ENCODE results near the gene EPHA7. TPM values are rescaled to one million over a fixed set of nuclear protein-coding genes. Genes with fewer than 3 reads are reported as not detected.

EPHA7 gene
- total RNA-seq, 1 donor from 2014 or later, result 0.88 TPM

DNA sequence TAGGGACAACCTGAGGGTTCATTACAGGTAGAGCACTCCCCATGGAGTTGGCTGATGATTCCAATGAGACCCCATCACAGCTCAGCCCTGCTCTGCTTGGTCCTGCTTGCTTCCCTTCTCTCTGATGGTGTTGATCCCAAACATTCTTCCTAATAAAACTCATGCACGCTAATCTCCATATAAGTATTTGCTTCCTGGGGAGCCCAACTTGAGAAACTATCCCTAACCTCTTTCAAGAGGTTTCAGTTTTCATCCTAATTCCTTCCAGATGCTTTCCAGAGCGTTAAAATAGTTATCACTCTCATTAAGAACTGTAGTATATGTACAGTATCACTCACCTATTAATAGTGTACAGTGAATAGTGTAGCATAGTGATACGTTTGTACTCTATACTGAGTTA lies 68.1 kb downstream of the EPHA7 start:
- no peaks in the 10 kb centered on the region for H3K27me3 ChIP-seq (ENCODE audit: control insufficient read depth, insufficient read depth, low read length)
- no peak overlapping the region for H3K4me3 ChIP-seq (ENCODE audit: low read depth, low read length)
- TF ChIP-seq, protein P1, sequence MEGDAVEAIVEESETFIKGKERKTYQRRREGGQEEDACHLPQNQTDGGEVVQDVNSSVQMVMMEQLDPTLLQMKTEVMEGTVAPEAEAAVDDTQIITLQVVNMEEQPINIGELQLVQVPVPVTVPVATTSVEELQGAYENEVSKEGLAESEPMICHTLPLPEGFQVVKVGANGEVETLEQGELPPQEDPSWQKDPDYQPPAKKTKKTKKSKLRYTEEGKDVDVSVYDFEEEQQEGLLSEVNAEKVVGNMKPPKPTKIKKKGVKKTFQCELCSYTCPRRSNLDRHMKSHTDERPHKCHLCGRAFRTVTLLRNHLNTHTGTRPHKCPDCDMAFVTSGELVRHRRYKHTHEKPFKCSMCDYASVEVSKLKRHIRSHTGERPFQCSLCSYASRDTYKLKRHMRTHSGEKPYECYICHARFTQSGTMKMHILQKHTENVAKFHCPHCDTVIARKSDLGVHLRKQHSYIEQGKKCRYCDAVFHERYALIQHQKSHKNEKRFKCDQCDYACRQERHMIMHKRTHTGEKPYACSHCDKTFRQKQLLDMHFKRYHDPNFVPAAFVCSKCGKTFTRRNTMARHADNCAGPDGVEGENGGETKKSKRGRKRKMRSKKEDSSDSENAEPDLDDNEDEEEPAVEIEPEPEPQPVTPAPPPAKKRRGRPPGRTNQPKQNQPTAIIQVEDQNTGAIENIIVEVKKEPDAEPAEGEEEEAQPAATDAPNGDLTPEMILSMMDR (IDR thresholded peaks at IDR 0.05; ENCODE audit: insufficient read depth, low read length, poor library complexity, severe bottlenecking), result no peak
- no peak for DNase-seq (ENCODE audit: low read depth)
- H3K36me3 ChIP-seq (ENCODE audit: control insufficient read depth, insufficient read depth, low read length), result no peaks in the 10 kb centered on the region

DNA sequence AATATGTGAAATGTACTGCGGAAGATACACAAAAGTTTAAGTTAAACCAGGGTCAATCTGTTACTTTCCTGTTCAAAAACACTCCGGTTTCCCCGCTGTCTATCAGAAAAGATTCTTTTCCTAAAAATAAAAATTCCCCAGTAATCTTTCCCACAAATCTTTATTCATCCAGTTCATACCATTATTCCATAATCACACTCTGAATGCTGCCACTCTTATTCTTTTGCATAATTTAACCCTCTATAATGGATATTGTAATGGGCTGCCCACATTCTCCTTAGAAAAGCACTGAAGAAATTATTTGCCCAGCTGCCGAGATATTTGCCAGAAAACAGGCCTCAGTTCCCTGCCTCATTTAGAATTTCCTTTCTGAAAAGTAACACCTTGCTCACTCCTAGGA lies 68.6 kb downstream of the EPHA7 start:
- H3K36me3 ChIP-seq (ENCODE audit: control insufficient read depth, insufficient read depth, low read length), result no peaks in the 10 kb centered on the region
- no peak for DNase-seq (ENCODE audit: low read depth)
- H3K27me3 ChIP-seq (ENCODE audit: control insufficient read depth, insufficient read depth, low read length), result no peaks in the 10 kb centered on the region
- H3K4me3 ChIP-seq (ENCODE audit: low read depth, low read length), result no peak overlapping the region
- TF ChIP-seq, protein P1 (IDR thresholded peaks at IDR 0.05; ENCODE audit: insufficient read depth, low read length, poor library complexity, severe bottlenecking), result no peak

DNA sequence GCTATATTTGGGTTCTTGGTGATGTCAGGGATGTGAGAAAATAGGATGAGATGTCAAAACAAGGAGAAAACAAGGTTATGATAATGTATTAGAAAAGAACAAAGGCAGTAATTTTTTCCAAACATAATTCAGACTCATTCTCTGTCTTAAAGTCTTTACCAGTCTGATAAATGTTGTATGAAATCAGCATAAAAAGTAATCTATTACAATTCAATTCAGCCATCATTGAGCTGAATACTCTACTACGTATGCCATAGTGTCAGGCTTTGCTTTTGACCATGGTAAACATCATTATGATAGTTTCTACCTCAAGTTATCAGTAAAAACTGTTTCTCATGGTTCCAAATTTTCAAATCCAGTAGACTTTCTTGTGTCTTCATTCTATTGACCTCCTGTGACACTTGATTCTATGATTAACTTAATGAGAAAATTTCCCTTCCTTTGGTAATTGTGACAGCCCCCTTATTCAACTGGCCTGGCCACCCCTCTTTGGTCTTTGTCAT lies 75.0 kb downstream of the EPHA7 start:
- no peaks in the 10 kb centered on the region for H3K36me3 ChIP-seq (ENCODE audit: control insufficient read depth, insufficient read depth, low read length)
- no peak for DNase-seq (ENCODE audit: low read depth)
- no peak overlapping the region for H3K4me3 ChIP-seq (ENCODE audit: low read depth, low read length)
- TF ChIP-seq, protein P1 (IDR thresholded peaks at IDR 0.05; ENCODE audit: insufficient read depth, low read length, poor library complexity, severe bottlenecking), result no peak
- H3K27me3 ChIP-seq (ENCODE audit: control insufficient read depth, insufficient read depth, low read length), result no peaks in the 10 kb centered on the region

DNA sequence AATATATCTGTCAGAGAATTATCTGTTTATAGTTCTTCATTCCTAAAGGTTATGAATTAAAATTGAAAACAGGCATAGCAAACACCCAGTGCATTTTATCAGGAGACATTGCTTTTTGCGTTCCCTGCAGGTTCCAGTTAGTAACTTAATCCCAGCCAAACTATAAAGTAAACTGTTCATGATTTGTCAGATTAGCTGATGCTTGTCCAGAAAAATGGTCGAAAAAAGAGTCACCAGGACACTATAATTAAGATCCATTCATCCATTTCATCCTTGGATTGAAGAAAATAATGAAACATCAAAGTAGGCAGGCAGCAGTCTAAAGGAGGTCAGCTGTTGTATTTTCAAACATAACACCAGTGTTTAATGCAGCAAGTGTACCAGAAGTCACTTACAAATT lies 75.9 kb downstream of the EPHA7 start:
- Histone ChIP-seq H3K27me3 (ENCODE audit: control insufficient read depth, insufficient read depth, low read length) (no peaks in the 10 kb centered on the region), H3K4me3 (ENCODE audit: low read depth, low read length) (no peak overlapping the region), H3K36me3 (ENCODE audit: control insufficient read depth, insufficient read depth, low read length) (no peaks in the 10 kb centered on the region)
- TF ChIP-seq, protein P1 (IDR thresholded peaks at IDR 0.05; ENCODE audit: insufficient read depth, low read length, poor library complexity, severe bottlenecking), result no peak
- DNase-seq (ENCODE audit: low read depth), result no peak

DNA sequence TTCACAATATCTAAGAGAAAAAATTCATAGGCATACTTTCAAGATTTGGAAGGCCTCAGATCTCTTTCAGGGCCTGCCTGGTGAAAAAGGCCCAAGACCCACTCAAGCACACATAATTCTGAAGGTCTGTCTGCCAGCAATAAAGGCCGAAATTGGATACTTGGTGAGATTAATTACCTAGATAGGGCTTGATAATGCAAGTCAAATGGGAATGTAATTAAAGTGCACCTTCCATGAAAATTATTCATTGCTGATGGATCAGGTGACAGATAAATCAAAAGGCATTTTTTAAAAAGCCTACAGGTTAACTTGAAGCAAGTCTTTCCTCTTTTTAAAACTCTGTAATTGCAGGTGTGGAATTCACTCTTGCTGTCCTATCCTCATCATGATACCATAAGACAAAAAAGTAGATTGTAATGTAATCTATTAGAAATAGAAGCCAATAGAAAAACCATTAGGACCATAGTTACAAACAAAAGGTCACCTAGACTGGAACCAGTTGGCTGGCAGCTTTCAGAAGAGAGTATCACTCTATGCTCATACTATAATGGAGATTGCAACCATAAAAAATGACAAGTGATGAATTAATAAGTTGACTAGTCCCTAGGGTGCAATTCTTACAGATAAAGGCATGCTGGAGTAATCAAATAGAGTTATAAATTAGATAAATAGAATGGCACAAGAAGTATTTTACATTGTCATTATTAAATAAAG lies 77.3 kb downstream of the EPHA7 start:
- H3K36me3 ChIP-seq (ENCODE audit: control insufficient read depth, insufficient read depth, low read length), result no peaks in the 10 kb centered on the region
- H3K4me3 ChIP-seq (ENCODE audit: low read depth, low read length), result no peak overlapping the region
- H3K27me3 ChIP-seq (ENCODE audit: control insufficient read depth, insufficient read depth, low read length), result no peaks in the 10 kb centered on the region
- DNase-seq (ENCODE audit: low read depth), result no peak
- TF ChIP-seq, protein P1 (IDR thresholded peaks at IDR 0.05; ENCODE audit: insufficient read depth, low read length, poor library complexity, severe bottlenecking), result no peak

Data from kidney epithelial cell (primary cell).